ENCODE measurements around the gene TXNRD1.
"Not testable (repeated sequence)": the region's sequence is repeated elsewhere in the genome, so short reads cannot be mapped to it uniquely, and the experiment has no call there.

TXNRD1 gene

DNA sequence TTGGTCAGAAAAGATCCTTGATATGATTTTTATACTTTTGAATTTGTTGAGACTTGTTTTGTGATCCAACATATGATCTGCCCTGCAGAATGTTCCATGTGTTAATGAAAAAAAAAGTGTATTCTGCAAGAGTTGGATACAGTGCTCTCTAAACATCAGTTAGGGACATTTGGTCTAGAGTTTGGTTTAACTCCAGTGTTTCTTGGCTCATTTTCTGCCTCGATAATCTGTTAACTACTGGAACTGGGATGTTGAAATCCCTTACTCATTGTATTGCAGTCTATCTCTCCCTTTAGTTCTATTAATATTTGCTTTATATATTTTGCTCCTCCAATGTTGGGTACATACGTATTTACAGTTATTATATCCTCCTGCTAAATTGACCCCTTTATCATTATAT is 18.3 kb upstream of the TXNRD1 start:
- DNase-seq: no peak

GRCh38 chr12:104199964-104200363 is 15.6 kb upstream of the TXNRD1 start:
- no peak for DNase-seq

GRCh38 chr12:104201238-104202001 is 14.2 kb upstream of the TXNRD1 start:
- DNase-seq: peak; percentile 39

GRCh38 chr12:104204690-104205480 is 10.7 kb upstream of the TXNRD1 start:
- no peak for DNase-seq

DNA sequence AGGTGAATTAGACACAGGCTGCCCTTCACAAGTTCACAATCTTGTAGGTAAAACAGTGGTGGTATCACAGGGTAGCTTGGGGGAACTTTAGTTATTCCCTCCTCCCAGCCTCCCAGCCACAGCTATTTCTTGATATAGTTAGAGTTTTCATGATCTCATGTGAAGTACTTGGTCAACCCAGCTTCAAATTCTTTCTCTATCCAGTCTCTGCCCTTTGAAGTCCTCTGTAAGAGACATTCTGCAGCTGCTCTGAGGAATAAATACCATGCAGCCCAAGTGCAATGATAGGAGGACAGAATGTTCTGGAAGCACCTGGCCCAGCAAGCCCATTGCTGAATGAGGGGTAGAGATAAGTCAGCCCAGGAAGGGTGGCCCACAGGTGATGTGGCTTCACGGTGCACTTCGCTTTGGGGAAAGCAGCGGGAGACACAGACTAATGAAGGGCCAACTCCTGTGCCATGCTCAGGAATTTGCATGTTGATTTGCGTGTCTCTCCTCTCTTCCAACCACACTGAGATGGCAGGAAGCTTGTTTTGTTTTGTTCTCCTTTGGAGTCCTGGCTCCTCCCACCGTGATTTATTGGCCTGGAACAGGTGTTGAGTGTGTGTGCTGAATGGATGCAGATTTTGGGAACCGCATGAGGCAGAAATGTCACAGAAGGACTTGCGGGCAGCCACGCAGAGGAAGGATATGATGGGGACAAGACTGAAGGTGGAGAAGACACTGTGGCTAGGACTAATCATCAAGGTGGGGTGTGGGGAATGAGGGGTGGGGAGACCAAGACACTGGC is 8.0 kb upstream of the TXNRD1 start:
- no peak for DNase-seq

GRCh38 chr12:104212516-104212915 is 3.1 kb upstream of the TXNRD1 start:
- DNase-seq: no peak

GRCh38 chr12:104213952-104214351 is 1.6 kb upstream of the TXNRD1 start:
- DNase-seq: no peak

DNA sequence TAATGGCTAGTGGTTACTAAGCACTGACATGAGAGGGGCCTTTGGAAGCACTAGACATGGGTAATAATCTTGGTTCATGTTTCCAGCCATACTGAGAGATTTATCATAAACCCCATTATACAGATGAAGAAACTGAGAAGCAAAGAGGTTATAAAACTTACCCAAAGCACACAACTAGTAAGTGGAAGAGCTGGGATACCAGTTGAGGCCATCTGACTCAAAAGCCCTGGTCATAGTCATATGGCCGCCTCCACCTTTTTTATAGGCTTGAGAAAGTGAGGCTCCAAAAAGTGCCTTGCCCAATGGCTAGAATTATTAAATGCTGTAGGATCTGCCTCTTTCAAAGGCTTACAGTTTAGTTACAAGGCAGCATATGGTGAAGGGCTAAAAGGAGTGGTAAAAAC is 944 bp downstream of the TXNRD1 start:
- no peak for DNase-seq

- DNase-seq: not testable (repeated sequence)
These were observed 2.9 kb downstream of the TXNRD1 start for GRCh38 chr12:104218506-104218905.

DNA sequence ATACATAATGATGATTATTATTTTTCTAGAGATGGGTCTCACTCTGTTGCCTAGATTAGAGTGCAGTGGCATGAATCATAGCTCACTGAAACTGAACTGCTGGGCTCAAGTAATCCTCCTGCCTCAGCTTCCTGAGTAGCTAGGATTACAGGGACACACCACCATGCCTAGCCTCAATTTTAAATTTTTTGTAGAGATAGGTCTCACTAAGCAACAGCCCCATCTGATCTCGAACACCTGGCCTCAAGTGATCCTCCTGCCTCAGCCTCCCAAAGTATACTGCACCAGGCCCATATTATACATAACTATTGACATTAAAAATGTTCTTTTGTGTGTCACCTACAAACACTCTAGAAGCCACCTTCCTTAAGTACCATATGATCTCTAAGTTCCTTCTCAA is 3.4 kb downstream of the TXNRD1 start:
- DNase-seq: no peak

- no peak for DNase-seq
These were observed 3.8 kb downstream of the TXNRD1 start for GRCh38 chr12:104219361-104219892.

DNA sequence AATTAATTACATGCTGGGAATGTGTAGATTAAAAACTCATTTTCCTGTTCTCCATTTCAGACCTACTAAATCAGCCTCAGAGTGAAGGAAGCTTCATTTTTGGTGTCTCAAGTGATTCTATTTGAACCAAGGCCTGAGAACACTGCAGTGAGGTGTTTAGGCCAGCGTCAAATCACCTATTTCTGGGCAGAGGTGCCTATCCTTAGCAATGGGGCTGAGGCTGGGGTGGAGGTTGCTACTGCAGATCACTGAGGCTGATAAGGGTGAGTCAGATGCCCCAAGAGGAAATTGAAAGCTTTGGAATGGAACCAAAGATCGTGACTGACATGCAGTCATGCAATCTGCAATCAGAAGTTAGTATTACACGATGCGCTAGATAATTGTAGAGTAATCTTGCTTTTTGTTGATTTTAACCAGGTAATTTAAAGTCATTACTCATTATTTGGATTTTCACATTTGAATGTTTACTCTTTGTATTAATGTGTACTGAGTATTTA is 4.4 kb downstream of the TXNRD1 start:
- peak; percentile 71 for DNase-seq

GRCh38 chr12:104220931-104221330 is 5.4 kb downstream of the TXNRD1 start:
- DNase-seq: peak; percentile 40

DNA sequence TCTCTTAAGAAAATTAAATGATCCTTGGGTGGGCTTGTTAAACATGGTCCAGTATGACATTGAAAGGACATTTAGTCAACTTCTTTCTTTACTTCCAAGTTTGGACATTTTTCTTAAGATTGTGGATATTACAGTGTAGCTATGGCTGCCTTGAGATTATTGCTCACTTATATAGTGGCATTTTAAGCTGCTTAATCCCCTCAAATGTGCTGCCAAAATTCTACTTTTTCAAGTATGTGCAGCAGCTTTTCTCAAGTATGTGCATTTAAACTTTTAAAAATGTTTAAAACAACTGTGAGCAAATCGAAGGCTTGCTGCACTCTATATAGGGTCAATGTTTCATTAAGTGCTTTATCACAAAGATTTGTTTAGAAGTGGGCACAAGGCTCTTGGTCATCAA is 7.4 kb downstream of the TXNRD1 start:
- DNase-seq: no peak

GRCh38 chr12:104223712-104224111 is 8.1 kb downstream of the TXNRD1 start:
- no peak for DNase-seq

GRCh38 chr12:104226672-104227071 is 11.1 kb downstream of the TXNRD1 start:
- no peak for DNase-seq

DNA sequence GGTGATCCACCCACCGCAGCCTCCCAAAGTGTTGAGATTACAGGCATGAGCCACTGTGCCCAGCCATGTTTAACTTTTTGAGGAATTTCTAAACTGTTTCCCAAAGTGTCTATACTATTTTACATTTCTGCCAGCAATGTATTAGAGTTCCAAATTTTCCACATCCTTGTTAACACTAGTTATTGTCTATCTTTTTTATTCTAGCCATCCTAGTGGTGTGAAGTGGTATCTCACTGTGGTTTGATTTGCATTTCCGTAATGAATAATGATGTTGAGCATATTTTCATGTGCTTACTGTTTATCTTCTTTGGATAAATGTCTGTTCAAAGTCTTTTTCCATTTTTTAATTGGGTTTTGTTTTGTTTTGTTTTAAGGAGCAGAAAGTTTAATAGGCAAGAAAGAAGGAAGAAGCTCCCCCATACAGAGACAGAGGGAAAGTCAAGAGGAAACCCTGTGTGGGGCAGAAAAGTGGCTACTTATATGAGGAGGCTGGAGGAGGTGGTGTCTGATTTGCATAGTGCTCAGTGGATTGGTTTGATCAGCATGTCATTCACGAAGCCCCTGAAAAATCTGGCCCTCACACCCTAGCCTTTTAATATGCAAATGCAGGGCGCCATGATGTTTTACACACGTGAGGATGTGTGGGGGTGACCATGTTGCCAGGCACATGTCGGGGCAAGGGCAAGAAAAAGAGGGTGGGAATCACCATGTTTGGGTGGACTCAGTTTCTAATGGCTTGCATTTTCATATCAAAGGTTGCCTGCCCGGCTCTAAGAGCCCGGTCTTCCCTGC is 14.9 kb downstream of the TXNRD1 start:
- no peak for DNase-seq

- DNase-seq: no peak
These were observed 17.2 kb downstream of the TXNRD1 start for GRCh38 chr12:104232609-104233280.

GRCh38 chr12:104234926-104235499 is 19.4 kb downstream of the TXNRD1 start:
- no peak for DNase-seq

GRCh38 chr12:104237930-104238329 is 22.4 kb downstream of the TXNRD1 start:
- no peak for DNase-seq

GRCh38 chr12:104242546-104243206 is 27.1 kb downstream of the TXNRD1 start:
- no peak for DNase-seq
